ENCODE results near the gene B3GALT6.

DNA sequence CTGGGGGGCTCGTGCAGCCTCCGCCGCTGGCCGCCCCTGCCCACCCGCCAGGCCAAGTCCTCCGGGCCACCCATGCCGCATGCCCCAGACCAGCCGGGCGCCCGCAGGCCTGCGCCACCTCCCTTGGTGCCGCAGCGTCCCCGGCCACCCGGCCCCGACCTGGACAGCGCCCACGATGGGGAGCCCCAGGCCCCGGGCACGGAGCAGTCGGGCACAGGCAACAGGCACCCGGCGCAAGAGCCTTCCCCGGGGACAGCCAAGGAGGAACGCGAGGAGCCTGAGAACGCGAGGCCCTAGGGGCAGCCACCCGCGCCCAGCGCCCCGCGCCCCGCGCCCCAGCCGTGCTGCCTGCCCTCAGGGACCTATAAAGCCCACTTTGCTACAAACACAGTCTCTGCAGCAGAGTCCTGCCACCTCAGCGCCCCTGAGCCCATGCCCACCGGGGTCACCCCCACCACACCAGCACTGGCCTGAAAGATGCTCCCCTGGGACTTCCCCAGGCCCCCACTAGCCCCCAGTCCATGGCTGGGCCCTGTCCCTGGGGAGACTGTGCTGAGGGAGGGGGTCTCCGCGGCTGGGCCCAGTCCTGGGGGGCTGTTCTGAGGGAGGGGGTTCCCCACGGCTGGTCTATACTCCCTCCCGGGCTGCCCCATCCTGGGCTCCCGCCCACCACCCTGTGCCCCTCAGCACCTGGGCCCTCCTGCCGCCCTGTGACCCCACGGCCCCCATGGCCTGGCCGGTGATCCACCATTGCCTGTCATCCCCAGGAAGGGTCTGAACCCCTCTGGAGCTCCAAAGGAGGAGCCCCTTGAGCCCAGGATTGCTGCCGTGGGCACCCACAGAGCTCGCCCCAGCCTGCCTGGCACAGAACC lies 34.2 kb upstream of the B3GALT6 start:
- TF ChIP-seq CTCF (IDR thresholded peaks at IDR 0.05) = no peak
- no peak for TF ChIP-seq POLR2A (IDR thresholded peaks at IDR 0.05)
